ENCODE data around the gene BARX2.

Gene BARX2

GRCh38 chr11:129372609-129373488 is 2.8 kb upstream of the BARX2 start:
- ATAC-seq (ENCODE audit: insufficient read depth, low read depth), result no peak
- TF ChIP-seq EZH2 (IDR thresholded peaks at IDR 0.05; ENCODE audit: borderline replicate concordance, low read depth, low read length, severe bottlenecking) (no peak), CTCF (IDR thresholded peaks at IDR 0.05; ENCODE audit: borderline replicate concordance, extremely low read depth, low read length, poor library complexity, severe bottlenecking) (no peak)
- no peak overlapping the region for H3K4me2 ChIP-seq (ENCODE audit: insufficient read depth, low read length)

GRCh38 chr11:129373489-129373953 is 2.1 kb upstream of the BARX2 start:
- Histone ChIP-seq H3K4me3 (ENCODE audit: low read depth in 1 of 2, low read length in 2 of 2) (no peak overlapping the region), H3K27ac (ENCODE audit: low read length) (no peak overlapping the region), H3K9ac (ENCODE audit: low read depth, low read length) (no peak overlapping the region), H3K4me2 (ENCODE audit: insufficient read depth, low read length) (no peak overlapping the region), H2AFZ (ENCODE audit: low read depth, low read length) (no peak overlapping the region), H3K9me3 (ENCODE audit: insufficient read depth, low read length, severe bottlenecking) (no peaks in the 10 kb centered on the region), H3K79me2 (ENCODE audit: insufficient read depth, low read length) (no peaks in the 10 kb centered on the region), H3K4me1 (ENCODE audit: insufficient read depth, low read length) (no peaks in the 10 kb centered on the region), H4K20me1 (ENCODE audit: insufficient read depth, low read length) (no peaks in the 10 kb centered on the region), H3K36me3 (ENCODE audit: insufficient read depth, low read length) (no peaks in the 10 kb centered on the region), H3K27me3 (ENCODE audit: insufficient read depth, low read length, poor library complexity) (peaks cover 23% of the 10 kb centered on the region)
- TF ChIP-seq EZH2 (IDR thresholded peaks at IDR 0.05; ENCODE audit: borderline replicate concordance, low read depth, low read length, severe bottlenecking) (no peak), CTCF (IDR thresholded peaks at IDR 0.05; ENCODE audit: borderline replicate concordance, extremely low read depth, low read length, poor library complexity, severe bottlenecking) (no peak)
- no peak for ATAC-seq (ENCODE audit: insufficient read depth, low read depth)
- no peak for DNase-seq

More at GRCh38 chr11:129372609-129373488, 2.8 kb upstream of the BARX2 start:
- Histone ChIP-seq H3K9me3 (ENCODE audit: insufficient read depth, low read length, severe bottlenecking) (no peaks in the 10 kb centered on the region), H4K20me1 (ENCODE audit: insufficient read depth, low read length) (no peaks in the 10 kb centered on the region), H2AFZ (ENCODE audit: low read depth, low read length) (no peak overlapping the region), H3K4me1 (ENCODE audit: insufficient read depth, low read length) (no peaks in the 10 kb centered on the region), H3K9ac (ENCODE audit: low read depth, low read length) (no peak overlapping the region), H3K4me3 (ENCODE audit: low read depth in 1 of 2, low read length in 2 of 2) (no peak overlapping the region), H3K27ac (ENCODE audit: low read length) (no peak overlapping the region), H3K36me3 (ENCODE audit: insufficient read depth, low read length) (no peaks in the 10 kb centered on the region), H3K79me2 (ENCODE audit: insufficient read depth, low read length) (no peaks in the 10 kb centered on the region), H3K27me3 (ENCODE audit: insufficient read depth, low read length, poor library complexity) (peaks cover 19% of the 10 kb centered on the region)
- DNase-seq, result no peak

GRCh38 chr11:129374081-129374992 is 1.3 kb upstream of the BARX2 start:
- DNase-seq, result no peak
- Histone ChIP-seq H3K4me3 (ENCODE audit: low read depth in 1 of 2, low read length in 2 of 2) (no peak overlapping the region), H3K36me3 (ENCODE audit: insufficient read depth, low read length) (no peaks in the 10 kb centered on the region), H4K20me1 (ENCODE audit: insufficient read depth, low read length) (no peaks in the 10 kb centered on the region), H3K9ac (ENCODE audit: low read depth, low read length) (no peak overlapping the region), H3K9me3 (ENCODE audit: insufficient read depth, low read length, severe bottlenecking) (no peaks in the 10 kb centered on the region), H3K4me2 (ENCODE audit: insufficient read depth, low read length) (no peak overlapping the region), H3K4me1 (ENCODE audit: insufficient read depth, low read length) (no peaks in the 10 kb centered on the region), H3K27ac (ENCODE audit: low read length) (no peak overlapping the region), H2AFZ (ENCODE audit: low read depth, low read length) (no peak overlapping the region), H3K27me3 (ENCODE audit: insufficient read depth, low read length, poor library complexity) (peaks cover 16% of the 10 kb centered on the region), H3K79me2 (ENCODE audit: insufficient read depth, low read length) (no peaks in the 10 kb centered on the region)
- no peak for ATAC-seq (ENCODE audit: insufficient read depth, low read depth)
- TF ChIP-seq CTCF (IDR thresholded peaks at IDR 0.05; ENCODE audit: borderline replicate concordance, extremely low read depth, low read length, poor library complexity, severe bottlenecking) (no peak), EZH2 (IDR thresholded peaks at IDR 0.05; ENCODE audit: borderline replicate concordance, low read depth, low read length, severe bottlenecking) (no peak)
